Activated T-cell treated with anti-CD3 and anti-CD28 coated beads for 4 hours (primary cell): Measurements from ENCODE around the gene STAG1.
"Not testable (repeated sequence)": the region's sequence is repeated elsewhere in the genome, so short reads cannot be mapped to it uniquely, and the experiment has no call there.

Experiments
- DNase-seq: peaks from one replicate; pipeline ENCODE4 v3.0.0-alpha.2; 2020

Gene STAG1

GRCh38 chr3:136741063-136741462 is 11.1 kb downstream of the STAG1 start:
- DNase-seq, result no peak

GRCh38 chr3:136740351-136740958 is 11.7 kb downstream of the STAG1 start:
- no peak for DNase-seq

GRCh38 chr3:136736950-136737349 is 15.2 kb downstream of the STAG1 start:
- not testable (repeated sequence) for DNase-seq

GRCh38 chr3:136735103-136735502 is 17.1 kb downstream of the STAG1 start:
- no peak for DNase-seq

GRCh38 chr3:136734382-136735070 is 17.7 kb downstream of the STAG1 start:
- no peak for DNase-seq

- DNase-seq, result no peak
These were observed 18.8 kb downstream of the STAG1 start for GRCh38 chr3:136733317-136733833.

- no peak for DNase-seq
These were observed 20.8 kb downstream of the STAG1 start for GRCh38 chr3:136731274-136731884.

- no peak for DNase-seq
These were observed 21.4 kb downstream of the STAG1 start for GRCh38 chr3:136730595-136731273.

- no peak for DNase-seq
These were observed 23.3 kb downstream of the STAG1 start for GRCh38 chr3:136728918-136729317.

GRCh38 chr3:136728473-136728872 is 23.7 kb downstream of the STAG1 start:
- DNase-seq, result no peak

- no peak for DNase-seq
These were observed 26.7 kb downstream of the STAG1 start for GRCh38 chr3:136725468-136725867.

GRCh38 chr3:136722916-136723315 is 29.3 kb downstream of the STAG1 start:
- not testable (repeated sequence) for DNase-seq

- DNase-seq, result not testable (repeated sequence)
These were observed 29.8 kb downstream of the STAG1 start for GRCh38 chr3:136722399-136722798.

- no peak for DNase-seq
These were observed 32.1 kb downstream of the STAG1 start for GRCh38 chr3:136720091-136720490.

GRCh38 chr3:136716629-136717028 is 35.5 kb downstream of the STAG1 start:
- DNase-seq, result no peak

- DNase-seq, result no peak
These were observed 38.2 kb downstream of the STAG1 start for GRCh38 chr3:136714020-136714419.

- no peak for DNase-seq
These were observed 39.2 kb downstream of the STAG1 start for GRCh38 chr3:136712941-136713340.

GRCh38 chr3:136711888-136712287 is 40.3 kb downstream of the STAG1 start:
- not testable (repeated sequence) for DNase-seq

GRCh38 chr3:136711277-136711676 is 40.9 kb downstream of the STAG1 start:
- DNase-seq, result no peak

GRCh38 chr3:136709775-136710174 is 42.4 kb downstream of the STAG1 start:
- not testable (repeated sequence) for DNase-seq

GRCh38 chr3:136708333-136708985 is 43.7 kb downstream of the STAG1 start:
- no peak for DNase-seq

- no peak for DNase-seq
These were observed 48.7 kb downstream of the STAG1 start for GRCh38 chr3:136703429-136703828.

GRCh38 chr3:136699271-136699828 is 52.8 kb downstream of the STAG1 start:
- no peak for DNase-seq
